Measurements from ENCODE around the gene ALDH1A1.

GRCh38 chr9:72913382-72914009, 39.4 kb downstream of the ALDH1A1 start:
- TF ChIP-seq POLR2A (IDR thresholded peaks at IDR 0.05) (no peak), EP300 (IDR thresholded peaks at IDR 0.05) (no peak)
- TF ChIP-seq, protein P1, sequence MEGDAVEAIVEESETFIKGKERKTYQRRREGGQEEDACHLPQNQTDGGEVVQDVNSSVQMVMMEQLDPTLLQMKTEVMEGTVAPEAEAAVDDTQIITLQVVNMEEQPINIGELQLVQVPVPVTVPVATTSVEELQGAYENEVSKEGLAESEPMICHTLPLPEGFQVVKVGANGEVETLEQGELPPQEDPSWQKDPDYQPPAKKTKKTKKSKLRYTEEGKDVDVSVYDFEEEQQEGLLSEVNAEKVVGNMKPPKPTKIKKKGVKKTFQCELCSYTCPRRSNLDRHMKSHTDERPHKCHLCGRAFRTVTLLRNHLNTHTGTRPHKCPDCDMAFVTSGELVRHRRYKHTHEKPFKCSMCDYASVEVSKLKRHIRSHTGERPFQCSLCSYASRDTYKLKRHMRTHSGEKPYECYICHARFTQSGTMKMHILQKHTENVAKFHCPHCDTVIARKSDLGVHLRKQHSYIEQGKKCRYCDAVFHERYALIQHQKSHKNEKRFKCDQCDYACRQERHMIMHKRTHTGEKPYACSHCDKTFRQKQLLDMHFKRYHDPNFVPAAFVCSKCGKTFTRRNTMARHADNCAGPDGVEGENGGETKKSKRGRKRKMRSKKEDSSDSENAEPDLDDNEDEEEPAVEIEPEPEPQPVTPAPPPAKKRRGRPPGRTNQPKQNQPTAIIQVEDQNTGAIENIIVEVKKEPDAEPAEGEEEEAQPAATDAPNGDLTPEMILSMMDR (IDR thresholded peaks at IDR 0.05), result no peak

Measured in tibial nerve (tissue), 4 donors.